NAMALWA (cell line): ENCODE measurements around the gene OR2AE1.
"Not testable (repeated sequence)": the region's sequence is repeated elsewhere in the genome, so short reads cannot be mapped to it uniquely, and the experiment has no call there.

Experiments
- DNase-seq: peaks from one replicate; pipeline ENCODE4 v3.0.0-alpha.2; 2015; ENCODE audit warnings: low spot score

Gene OR2AE1

DNA sequence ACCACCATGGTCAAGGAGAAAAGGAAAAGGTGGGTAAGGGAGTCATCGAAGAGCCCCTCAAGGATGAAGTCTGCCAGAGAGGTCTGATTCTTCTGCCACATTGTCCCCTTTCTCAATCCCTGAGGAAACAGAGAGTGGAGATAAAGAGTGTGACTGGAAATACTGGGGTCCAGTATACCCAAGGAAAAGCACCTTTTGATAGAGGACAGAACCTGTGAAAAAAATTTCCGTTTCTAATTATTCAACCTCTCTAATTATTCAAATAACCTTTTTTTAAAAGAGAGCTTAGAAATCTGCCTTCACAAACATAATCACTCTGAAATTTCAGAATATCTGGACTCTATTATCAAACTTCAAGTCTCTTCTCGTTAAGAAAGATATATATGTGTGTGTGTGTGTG, at the start of gene OR2AE1:
TSS of gene OR2AE1 (minus strand) at position 101 of the 400 bp plus-strand sequence. CDS start at position 101, 0 bp downstream.
- DNase-seq: no peak

DNA sequence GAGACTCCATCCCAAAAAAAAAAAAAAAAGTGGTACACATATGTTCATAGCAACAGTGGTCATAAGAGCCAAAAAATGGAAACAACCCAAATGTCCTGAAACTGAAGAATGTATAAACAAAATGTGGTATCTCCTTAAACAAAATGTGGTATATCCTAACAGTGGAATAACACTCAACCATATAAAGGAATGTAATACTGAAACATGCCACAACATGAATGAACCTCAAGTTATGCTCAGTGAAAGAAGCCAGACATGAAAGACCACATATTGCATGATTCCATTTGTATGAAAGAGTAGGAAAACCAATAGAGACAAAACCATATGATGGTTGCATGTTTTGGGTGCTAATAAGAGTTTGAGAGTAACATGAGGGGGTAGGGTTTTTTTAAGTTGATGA, 49.5 kb upstream of the OR2AE1 start:
- no peak for DNase-seq

DNA sequence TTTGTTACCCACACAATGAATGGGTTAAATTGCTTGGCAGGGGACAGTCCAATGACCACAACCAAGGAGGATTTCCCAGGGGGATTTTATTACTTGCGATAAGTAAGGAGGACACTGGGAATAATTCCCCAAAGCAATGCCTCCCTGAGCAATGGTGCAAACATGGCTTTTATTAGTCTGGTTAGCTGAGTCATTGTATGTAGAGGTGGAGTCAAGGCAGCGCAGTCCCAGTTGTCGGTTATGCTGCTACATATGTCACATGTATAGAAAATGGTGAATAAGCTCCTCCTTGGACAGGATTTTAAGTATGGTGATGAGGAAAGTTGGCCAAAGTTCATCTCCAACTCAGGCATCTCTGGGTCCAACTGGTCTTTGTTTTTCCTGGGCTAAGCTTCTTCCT, 46.4 kb upstream of the OR2AE1 start:
- no peak for DNase-seq

DNA sequence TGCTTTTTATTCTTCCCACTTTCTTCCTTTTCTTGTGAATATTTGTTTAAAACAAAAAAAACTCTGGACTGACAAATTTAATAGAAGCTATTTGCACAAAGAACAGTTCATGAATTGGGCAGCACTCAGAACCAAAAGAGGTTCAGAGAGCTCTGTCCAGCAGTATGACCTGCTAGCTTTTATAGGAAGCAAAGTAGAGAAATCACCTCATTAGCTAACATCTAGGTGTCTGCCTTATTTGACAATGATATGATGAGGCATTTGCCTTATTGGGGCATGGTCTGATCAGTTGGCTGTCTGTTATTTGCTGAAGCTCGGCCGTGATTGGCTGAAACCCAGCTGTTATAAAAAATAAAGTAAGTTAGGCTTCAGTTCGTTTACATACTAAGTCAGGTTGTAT, 43.3 kb upstream of the OR2AE1 start:
- DNase-seq: peak; percentile 31

- no peak for DNase-seq
Observed at GRCh38 chr7:99919814-99920112, 42.9 kb upstream of the OR2AE1 start.

GRCh38 chr7:99918959-99919813, 42.4 kb upstream of the OR2AE1 start, which contains the start of gene TRIM4:
Gene TRIM4 (minus strand): TSS chr7:99919530. CDS start chr7:99919401, 129 bp downstream.
- peak; percentile 90 for DNase-seq

GRCh38 chr7:99910976-99911375, 34.1 kb upstream of the OR2AE1 start:
- DNase-seq: no peak

DNA sequence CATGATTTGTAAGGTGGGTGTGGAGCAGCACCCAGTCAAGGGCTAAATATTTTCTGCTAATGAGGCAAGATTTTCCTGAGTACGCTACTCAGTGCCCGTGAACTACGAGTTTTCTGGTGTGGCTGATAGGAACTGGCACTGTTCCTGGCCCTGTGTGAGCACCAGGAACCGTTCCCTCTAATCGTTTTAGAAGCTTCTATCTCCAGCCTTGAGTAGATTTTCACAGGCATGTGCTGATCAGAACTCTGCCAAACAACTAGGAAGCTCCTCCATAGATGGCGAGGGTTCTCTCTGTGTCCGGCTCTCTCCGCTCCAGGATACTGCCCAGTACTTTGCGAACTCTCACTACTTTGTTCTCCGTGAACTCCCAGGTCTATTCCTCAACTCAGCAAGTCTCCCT, 24.7 kb upstream of the OR2AE1 start:
- DNase-seq: no peak

DNA sequence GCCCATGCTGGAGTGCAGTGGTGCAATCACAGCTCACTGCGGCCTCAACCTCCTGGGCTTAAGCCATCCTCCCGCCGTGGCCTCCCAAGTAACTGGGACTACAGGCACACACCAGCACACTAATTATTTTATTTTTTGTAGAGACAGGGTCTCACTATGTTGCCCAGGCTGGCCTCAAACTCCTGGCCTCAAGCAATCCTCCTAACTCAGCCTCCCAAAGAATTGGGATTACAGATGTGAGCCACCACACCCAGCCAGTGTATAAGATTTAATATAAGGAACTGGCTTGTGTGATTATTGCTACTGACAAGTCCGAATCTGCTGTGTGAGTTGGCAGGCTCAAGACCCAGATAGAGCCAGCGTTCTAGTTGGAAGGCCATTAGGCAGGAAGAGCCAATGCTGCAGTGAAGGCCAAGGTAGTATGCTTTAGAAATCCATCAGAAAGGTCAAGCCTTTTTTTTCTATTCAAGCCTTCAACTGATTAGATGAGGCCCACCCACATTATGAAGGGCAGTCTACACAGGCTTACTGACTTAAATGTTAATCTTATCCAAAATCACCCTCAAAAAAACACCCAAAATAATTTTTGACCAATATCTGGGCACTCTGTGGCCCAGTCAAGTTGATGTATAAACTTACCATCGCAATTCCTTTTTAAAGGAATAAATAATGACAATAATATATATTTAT, 23.1 kb upstream of the OR2AE1 start:
- DNase-seq: no peak

DNA sequence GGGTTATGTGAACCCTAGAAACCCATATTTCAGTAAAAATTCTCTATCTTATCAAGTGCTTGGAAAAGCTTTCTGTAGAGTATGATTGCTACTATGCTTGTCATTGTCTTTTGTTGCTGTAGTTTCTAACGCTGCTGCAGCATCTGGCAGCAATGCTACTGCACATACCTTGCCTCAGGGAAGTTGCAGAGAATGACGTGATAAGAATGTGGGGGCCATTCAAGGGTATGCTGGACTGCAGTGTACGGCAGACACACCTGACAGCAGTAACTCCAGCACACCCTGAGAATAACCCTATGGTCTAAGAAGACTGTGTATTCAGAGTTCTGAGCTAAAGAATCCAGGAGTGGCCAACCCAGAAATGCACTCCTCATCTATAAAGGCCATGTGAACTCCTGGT, 22.0 kb upstream of the OR2AE1 start:
- DNase-seq: no peak

DNA sequence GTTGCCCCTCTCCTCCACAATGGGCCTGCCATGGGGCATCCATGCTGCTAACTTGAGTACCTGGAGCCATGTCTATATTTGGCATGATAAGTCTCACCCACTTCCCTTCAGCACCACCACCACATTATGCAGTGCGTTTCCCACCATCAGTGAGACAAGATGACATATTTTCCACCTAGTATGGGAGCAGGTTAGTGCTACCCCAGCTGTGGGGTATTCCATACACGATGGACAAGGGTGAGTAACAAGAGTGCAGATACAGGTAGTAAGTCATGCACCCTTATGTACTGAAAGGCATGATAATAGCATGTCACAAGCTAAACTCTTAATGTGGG, 21.2 kb upstream of the OR2AE1 start:
- no peak for DNase-seq

- no peak for DNase-seq
Observed at GRCh38 chr7:99897322-99898022, 20.6 kb upstream of the OR2AE1 start.

- no peak for DNase-seq
Observed at GRCh38 chr7:99894738-99895137, 17.9 kb upstream of the OR2AE1 start.

DNA sequence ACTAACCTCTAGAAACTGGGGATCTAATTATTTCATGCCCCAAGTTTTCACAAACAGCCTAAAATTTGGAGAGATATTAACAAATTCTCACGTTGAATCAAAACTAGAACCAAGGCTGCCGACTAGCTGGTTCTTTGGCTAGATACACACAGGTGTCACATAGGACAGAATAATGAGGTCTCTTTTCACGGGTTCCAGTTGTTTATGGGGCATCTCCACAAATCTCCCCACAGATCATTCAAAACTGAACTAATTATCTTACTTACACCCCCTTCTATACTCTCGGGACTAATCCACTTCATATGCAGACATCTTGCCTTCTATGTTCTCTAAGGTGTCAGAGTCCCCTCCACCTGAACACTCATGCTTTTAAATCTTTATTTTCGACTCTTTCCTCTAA, 16.4 kb upstream of the OR2AE1 start:
- DNase-seq: no peak

DNA sequence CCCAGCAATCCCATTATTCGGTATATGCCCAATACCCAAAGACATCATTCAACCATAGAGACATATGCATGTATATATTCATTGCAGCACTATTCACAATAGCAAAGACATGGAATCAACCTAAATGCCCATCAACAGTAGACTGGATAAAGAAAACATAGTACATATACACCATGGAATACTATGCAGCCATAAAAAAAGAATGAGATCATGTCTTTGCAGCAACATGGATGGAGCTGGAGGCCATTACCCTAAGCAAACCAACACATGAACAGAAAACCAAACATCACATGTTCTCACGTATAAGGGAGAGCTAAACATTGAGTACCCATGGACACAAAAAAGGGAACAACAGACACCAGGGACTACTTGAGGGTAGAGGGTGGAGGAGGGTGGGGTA, 13.5 kb upstream of the OR2AE1 start:
- DNase-seq: not testable (repeated sequence)

GRCh38 chr7:99888366-99888765, 11.5 kb upstream of the OR2AE1 start:
- DNase-seq: not testable (repeated sequence)

DNA sequence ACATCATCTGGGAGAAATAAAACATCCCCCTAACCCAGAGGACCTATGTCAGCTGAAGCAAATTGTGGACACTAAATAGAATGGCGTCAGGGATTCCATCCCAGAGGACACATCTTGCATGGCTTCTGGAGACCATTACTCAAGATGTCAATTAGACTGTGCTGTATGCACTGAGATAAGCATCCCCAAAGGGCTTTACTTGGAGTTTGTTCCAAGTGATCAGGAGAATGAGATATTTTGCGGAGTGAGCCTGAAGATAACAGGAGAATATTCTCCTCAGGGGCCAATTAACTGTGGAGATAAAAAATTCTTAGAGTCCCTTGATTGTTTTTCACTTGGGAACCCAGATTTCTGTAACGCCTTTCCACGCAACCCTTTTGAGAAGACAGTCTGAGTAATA, 4.5 kb upstream of the OR2AE1 start:
- DNase-seq: no peak

- DNase-seq: no peak
Observed at GRCh38 chr7:99876491-99876890, 342 bp downstream of the OR2AE1 start.

- no peak for DNase-seq
Observed at GRCh38 chr7:99868246-99868645, 8.6 kb downstream of the OR2AE1 start.

DNA sequence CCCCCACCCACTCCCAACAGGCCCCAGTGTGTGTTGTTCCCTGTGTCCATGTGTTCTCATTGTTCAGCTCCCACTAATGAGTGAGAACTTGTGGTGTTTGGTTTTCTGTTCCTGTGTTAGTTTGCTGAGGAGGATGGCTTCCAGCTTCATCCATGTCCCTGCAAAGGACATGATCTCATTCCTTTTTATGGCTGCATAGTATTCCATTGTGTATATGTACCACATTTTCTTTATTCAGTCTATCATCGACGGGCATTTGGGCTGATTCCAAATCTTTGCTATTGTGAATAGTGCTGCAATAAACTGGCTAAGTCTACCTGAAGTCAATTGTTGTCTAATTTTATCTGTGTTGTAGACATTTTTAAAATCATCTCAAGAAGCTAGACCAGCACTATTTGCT, 9.4 kb downstream of the OR2AE1 start:
- not testable (repeated sequence) for DNase-seq

DNA sequence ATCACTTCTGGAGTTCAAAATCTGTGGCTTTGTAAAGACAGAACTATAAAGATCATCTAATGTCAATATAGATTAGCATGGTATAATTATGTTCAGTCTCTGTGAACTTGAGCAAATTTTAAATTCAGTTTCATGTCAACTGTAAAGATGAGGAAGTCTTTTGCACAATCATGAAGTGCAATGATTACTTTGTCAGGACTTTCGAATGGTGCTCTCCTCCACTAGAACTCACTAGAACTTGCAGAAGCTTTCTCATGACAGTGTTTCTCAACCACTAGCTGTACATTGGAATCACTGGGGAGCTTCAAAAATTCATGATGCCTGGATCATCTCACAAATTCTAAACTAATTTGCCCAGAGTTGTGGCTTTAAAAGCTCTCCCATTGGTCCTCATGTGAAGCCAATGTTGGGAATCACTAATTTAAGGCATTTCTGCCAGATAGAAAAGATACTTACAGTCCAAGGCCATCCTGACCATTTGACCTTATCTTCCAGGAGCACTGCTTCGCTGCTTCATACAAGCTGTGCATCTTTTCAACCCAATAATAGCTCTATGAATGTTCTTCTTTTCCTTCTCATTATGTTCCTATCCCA, 12.9 kb downstream of the OR2AE1 start:
- no peak for DNase-seq

GRCh38 chr7:99860281-99861127, 16.3 kb downstream of the OR2AE1 start:
- no peak for DNase-seq
